HG02885 (cell line): Measurements from ENCODE around the gene MTG2.

ENCODE experiments used
- ATAC-seq: cut with Tn5 transposase; IDR thresholded peaks from one replicate; pipeline ENCODE4 v1.9.1; 2021; ENCODE audit warnings: mild to moderate bottlenecking; ENCODE audit not compliant: unreplicated experiment, poor library complexity

The MTG2 gene

DNA sequence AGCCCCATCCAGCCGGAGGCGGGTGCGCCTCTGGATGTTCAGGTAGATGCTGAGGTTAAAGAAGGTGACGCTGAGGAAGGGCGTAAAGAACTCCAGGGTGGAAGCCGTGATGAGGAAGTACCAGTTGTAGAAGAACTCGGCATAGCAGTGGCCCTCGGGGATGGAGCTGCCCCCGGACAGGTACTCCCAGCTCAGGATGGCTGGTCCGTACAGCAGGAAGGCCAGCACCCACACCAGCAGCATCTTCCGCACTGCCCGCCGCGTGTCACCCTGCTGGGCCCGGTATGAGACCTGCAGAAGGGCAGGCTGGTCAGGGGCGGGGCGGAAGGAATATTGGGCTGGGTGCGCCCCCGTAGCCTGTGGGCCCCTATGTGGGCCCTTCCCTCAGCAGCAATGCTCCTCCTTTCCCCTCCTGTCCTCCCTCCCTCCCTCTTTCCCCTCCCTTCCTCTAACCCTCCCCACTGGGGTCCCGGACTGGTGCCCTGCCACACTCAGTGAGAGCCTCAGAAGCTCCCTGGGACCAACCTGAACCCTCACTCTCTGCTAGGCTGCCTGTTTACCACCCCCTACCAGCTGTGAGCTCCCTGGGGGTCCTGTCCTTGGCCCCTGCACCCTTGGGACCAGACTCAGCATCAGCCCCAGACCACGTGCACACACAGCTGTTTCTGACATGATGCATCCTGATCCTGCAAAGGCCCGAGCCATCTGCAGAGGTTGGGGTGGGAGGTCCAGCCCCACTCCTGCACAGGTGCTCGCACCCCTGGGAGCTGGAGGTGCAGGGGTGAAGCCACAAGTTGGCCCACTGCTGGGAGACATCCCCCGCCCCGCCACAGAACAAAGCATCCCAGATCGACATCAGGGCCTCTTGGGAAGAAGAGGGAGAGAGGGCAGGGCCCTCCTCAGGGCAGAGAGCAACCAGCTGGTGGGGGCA is 34.1 kb downstream of the MTG2 start:
- ATAC-seq = no peak

- no peak for ATAC-seq
Measured at GRCh38 chr20:62217913-62218773, 35.3 kb downstream of the MTG2 start.

GRCh38 chr20:62219101-62219991 is 36.5 kb downstream of the MTG2 start:
- no peak for ATAC-seq

- ATAC-seq = no peak
Measured at GRCh38 chr20:62219992-62220665, 37.3 kb downstream of the MTG2 start, which contains the start of gene HRH3. HRH3 (minus strand) TSS chr20:62220278; CDS start chr20:62219970, 308 bp downstream.

DNA sequence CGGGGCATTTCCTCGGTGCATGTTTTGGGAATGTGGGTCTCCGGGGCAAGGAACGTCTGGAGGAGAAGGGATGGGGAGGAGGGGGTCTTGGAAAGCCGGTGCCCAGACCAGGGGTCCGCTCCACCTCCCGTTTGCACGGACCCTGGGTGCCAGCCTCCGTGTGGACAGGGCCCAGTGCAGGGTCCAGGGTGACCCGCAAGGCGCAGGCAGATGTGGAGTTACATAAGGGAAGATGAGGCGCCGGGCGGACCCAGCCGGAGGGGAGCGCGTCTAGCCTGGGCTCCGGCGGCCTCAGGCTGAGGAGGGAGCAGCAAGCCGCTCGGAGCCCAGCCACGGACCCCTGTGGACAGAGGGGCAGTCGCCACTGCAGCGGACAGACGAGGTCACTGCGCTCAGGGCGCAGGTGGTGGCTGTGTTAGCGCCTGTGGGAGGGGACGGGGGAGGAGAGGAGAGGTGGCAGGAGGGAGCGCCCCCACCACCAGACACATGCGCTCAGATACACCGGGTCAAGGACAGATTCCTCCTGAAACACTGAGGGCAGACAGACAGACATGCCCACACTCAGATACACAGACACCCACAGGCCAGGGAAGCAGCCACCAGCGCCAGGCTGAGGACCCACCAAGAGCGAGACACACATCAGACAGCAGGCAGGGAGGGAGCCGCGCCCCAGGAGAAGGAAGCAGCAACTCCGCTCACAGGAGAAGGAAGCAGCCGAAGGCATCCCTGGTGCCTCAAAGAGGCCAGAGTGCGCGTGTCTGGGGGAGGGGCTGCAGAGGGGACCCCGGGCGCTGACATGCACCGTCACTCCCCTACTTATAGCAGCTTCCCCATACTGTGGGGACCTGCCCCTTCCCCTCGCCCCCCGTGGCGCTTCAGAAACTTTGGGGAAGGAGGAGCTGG is 38.1 kb downstream of the MTG2 start:
- no peak for ATAC-seq

DNA sequence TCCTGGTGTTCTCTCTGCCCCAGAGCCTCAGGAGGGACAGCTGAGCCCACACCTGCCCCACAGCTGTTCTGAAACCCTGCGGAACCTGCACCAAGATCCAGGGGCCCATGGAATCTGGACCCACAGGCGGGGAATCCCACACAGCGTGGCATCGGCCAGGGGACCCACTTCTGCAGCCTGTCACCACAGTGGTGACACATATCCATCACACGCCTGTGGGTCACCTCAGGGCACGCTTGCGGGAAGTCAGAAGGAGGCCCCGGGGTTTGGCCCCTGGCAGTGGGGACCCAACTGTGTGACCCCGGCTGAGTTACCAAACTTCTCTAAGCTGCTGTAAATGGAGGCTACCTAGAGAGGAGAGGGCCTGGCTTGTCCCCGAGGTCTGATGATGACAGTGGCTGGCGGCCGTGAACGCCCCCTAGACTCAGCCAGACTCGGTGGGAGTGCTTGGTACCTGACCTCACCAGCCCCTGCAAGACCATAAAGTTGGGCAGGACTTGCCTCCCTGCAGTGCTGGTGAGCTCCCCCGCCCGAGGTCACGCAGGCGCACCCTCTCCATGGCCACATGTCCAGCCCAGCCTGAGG is 39.5 kb downstream of the MTG2 start:
- no peak for ATAC-seq

GRCh38 chr20:62222972-62223371 is 40.1 kb downstream of the MTG2 start:
- ATAC-seq = no peak

DNA sequence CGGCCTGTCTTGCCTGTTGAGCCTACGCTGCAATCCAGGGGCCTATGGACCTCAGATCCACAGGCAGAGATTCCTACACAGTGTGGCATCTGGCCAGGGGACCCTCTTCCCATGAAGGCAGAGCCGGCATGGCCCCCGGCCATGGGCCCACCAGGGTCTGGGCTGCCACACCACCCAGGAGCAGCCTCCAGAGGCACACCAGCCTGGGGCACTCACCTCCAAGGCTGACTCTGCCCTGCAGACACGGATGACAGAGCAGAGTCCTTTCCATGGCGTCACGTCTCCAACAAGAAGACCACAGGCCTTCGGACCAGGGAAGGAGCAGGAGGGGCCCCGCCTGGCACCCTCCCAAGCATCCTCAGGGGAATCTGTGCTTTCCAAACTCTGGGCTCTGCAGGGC is 40.7 kb downstream of the MTG2 start:
- no peak for ATAC-seq

DNA sequence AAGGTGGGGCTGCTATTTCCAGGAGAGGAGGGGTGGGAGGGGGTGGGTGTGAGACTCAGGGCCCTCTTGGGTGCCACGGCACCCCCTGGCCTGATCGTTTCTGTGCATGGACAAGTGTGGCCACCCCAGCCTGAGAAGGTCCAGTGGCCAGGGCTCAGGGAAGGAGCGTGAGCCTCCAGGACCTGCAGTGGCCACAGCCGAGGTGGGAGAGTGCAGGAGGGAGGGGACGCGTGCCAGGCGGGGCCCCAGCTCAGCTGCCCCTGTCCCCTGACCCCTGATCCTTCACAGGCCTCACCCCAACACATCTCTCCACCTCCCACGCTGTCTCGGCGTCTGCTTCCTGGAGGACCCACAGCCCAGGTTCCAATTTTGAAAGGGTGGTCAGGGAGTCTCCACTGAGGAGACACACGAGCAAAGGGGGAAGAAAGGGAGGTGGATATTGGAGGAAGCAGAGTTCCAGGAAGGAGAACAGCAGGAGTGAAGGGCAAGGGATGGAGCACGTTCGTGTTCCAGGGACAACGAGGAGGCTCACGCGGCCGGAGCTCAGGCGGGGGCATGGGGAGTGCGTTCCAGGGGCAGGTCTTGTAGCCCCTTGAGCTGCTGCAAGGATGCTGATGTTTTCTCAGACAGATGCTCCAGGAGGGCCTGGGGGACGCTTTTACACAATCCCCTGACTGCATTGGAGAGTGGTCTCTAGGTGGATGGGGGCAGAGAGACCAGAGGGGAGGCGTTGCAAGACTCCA is 41.5 kb downstream of the MTG2 start:
- ATAC-seq = no peak

- no peak for ATAC-seq
Measured at GRCh38 chr20:62225026-62225425, 42.2 kb downstream of the MTG2 start.

DNA sequence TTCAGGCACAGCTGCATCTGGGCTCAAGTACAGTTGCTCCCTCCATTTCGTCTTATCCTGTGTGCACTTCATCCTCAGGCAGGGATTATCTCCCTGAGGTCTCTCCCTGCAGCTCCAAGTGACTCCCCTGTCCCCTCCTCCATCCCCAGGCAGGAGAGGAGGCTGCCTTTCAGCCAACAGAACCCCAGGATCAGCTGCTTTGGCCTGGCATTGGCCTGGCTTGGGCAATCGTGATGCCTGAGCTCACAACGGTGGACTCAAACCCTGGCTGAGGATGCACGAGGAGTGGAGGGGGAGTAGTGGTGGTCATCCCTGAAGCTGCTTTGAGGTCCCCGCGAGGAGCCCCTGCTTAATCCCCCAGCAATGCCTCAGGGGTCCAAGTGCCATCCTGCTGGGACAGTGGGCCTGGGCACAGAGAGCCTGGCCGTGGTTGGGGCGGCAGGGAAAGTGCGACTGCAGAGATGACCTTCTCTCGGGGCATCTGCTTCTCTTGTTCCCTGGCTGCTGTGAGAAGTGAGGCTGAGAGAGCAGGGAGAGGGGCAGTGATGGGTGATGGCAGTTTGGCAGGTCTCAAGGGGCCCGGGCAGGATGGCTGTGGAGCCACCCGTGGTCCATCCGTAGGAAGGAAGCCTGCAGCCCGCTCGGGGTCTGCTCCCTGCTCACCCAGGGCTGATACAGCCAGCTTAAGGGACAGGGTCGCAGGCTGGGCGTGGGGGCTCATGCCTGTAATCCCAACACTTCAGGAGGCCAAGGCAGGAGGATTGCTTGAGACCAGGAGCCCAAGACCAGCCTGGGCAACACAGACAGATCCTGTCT is 43.2 kb downstream of the MTG2 start:
- ATAC-seq = no peak

GRCh38 chr20:62226707-62227590 is 44.1 kb downstream of the MTG2 start:
- no peak for ATAC-seq

GRCh38 chr20:62227591-62227976 is 44.8 kb downstream of the MTG2 start:
- ATAC-seq = no peak

GRCh38 chr20:62227977-62228958 is 45.4 kb downstream of the MTG2 start:
- no peak for ATAC-seq
